Uterus (tissue), 4 donors: ENCODE measurements around the gene RIT2. TPM values are rescaled to one million over a fixed set of nuclear protein-coding genes. Genes with fewer than 3 reads are reported as not detected.

Experiments used
- DNase-seq, 2 donors: peaks; one replicate each; pipeline ENCODE4 v3.0.0-alpha.2; 2019 to 2020
- H3K27ac ChIP-seq, 2 donors: fragments of 200-600 bp; sonication (generic); 1 replicate in 1 of 2; 2 replicates in 1 of 2; pipeline ENCODE4 v1.5.1; 2016 to 2018
- H3K27me3 ChIP-seq, 2 donors: fragments of 200-600 bp; sonication (generic); one replicate each; pipeline ENCODE4 v1.5.1; 2018 to 2019; ENCODE audit warnings: control low read depth in 1 of 2
- H3K36me3 ChIP-seq, 2 donors: fragments of 200-600 bp; sonication (generic); one replicate each; pipeline ENCODE4 v1.5.1; 2019; ENCODE audit warnings: control low read depth in 1 of 2
- H3K4me1 ChIP-seq, 2 donors: fragments of 200-600 bp; sonication (generic); one replicate each; pipeline ENCODE4 v1.5.1; 2018 to 2019; ENCODE audit warnings: control low read depth in 1 of 2
- H3K4me3 ChIP-seq, 2 donors: fragments of 200-600 bp; sonication (generic); 1 replicate in 1 of 2; 2 replicates in 1 of 2; pipeline ENCODE4 v1.5.1; 2018 to 2019; ENCODE audit warnings: mild to moderate bottlenecking in 1 of 2
- H3K9me3 ChIP-seq, 2 donors: fragments of 200-600 bp; sonication (generic); one replicate each; pipeline ENCODE4 v1.5.1; 2019; ENCODE audit warnings: control low read depth in 1 of 2
- CTCF ChIP-seq, 4 experiments: fragments of 200-600 bp in 2 of 4; fragments of 450-650 bp in 2 of 4; sonication (generic) in 2 of 4; IDR thresholded peaks; one replicate each; pipeline ENCODE4 v1.5.1; 2016 to 2019; ENCODE audit warnings: antibody characterized with exemption in 4 of 4, mild to moderate bottlenecking in 2 of 4, moderate library complexity in 1 of 4
- POLR2A ChIP-seq, 2 donors: fragments of 450-650 bp; IDR thresholded peaks; one replicate each; pipeline ENCODE4 v1.6.1; 2016; ENCODE audit warnings: antibody characterized with exemption in 2 of 2, mild to moderate bottlenecking in 1 of 2, moderate library complexity in 1 of 2
- intact Hi-C: fragments of 100-400 bp; cut with DNase I; formaldehyde crosslinking; loops from one replicate; pipeline ENCODE4 v1.15.1; 2023; ENCODE audit warnings: low total_unique reads
- total RNA-seq, 4 donors: library from RNA; depleted of rRNA in 3 of 4; stranded (reverse); fragments of >200 nt in 3 of 4; gene quantifications; one replicate each; pipeline versions ENCODE4 v1.1.0 to v1.2.4, GENCODE V29; 2014 to 2023
- donor health status: DM: yes; HTN: yes; CAD: no.

The RIT2 gene
- total RNA-seq, 4 donors from 2014 or later: not detected

GRCh38 chr18:43092539-43092938 is 22.9 kb downstream of the RIT2 start:
- Histone ChIP-seq H3K27ac (no peak overlapping the region), H3K4me1 (no peaks in the 10 kb centered on the region), H3K36me3 (no peaks in the 10 kb centered on the region), H3K4me3 (no peak overlapping the region), H3K9me3 (no peaks in the 10 kb centered on the region), H3K27me3 (no peaks in the 10 kb centered on the region)
- no peak for DNase-seq
- TF ChIP-seq POLR2A (IDR thresholded peaks at IDR 0.05) (no peak), CTCF (IDR thresholded peaks at IDR 0.05) (no peak)
- intact Hi-C loops: no loop called here

GRCh38 chr18:43081396-43081795 is 34.1 kb downstream of the RIT2 start:
- H3K36me3 ChIP-seq: no peaks in the 10 kb centered on the region
- DNase-seq: no peak
- intact Hi-C loops: no loop called here
- no peaks in the 10 kb centered on the region for H3K9me3 ChIP-seq
- TF ChIP-seq POLR2A (IDR thresholded peaks at IDR 0.05) (no peak), CTCF (IDR thresholded peaks at IDR 0.05) (no peak)
- no peaks in the 10 kb centered on the region for H3K27me3 ChIP-seq
- H3K27ac ChIP-seq: no peak overlapping the region
- no peak overlapping the region for H3K4me3 ChIP-seq
- no peaks in the 10 kb centered on the region for H3K4me1 ChIP-seq

- intact Hi-C loops: no loop called here
- TF ChIP-seq POLR2A (IDR thresholded peaks at IDR 0.05) (no peak), CTCF (IDR thresholded peaks at IDR 0.05) (no peak)
- H3K4me1 ChIP-seq: no peaks in the 10 kb centered on the region
Observed at GRCh38 chr18:43080671-43081070, 34.8 kb downstream of the RIT2 start.

GRCh38 chr18:43079422-43079821 is 36.1 kb downstream of the RIT2 start:
- Histone ChIP-seq H3K27ac (no peak overlapping the region), H3K36me3 (no peaks in the 10 kb centered on the region), H3K27me3 (no peaks in the 10 kb centered on the region), H3K9me3 (no peaks in the 10 kb centered on the region), H3K4me3 (no peak overlapping the region), H3K4me1 (no peaks in the 10 kb centered on the region)
- no peak for DNase-seq
- TF ChIP-seq POLR2A (IDR thresholded peaks at IDR 0.05) (no peak), CTCF (IDR thresholded peaks at IDR 0.05) (no peak)
- intact Hi-C loops: no loop called here

More at GRCh38 chr18:43080671-43081070, 34.8 kb downstream of the RIT2 start:
- DNase-seq: no peak
- no peak overlapping the region for H3K27ac ChIP-seq
- H3K36me3 ChIP-seq: no peaks in the 10 kb centered on the region
- H3K27me3 ChIP-seq: no peaks in the 10 kb centered on the region
- no peak overlapping the region for H3K4me3 ChIP-seq
- H3K9me3 ChIP-seq: no peaks in the 10 kb centered on the region

- no peak overlapping the region for H3K27ac ChIP-seq
- no peaks in the 10 kb centered on the region for H3K4me1 ChIP-seq
- no peaks in the 10 kb centered on the region for H3K36me3 ChIP-seq
- H3K4me3 ChIP-seq: no peak overlapping the region
- H3K27me3 ChIP-seq: no peaks in the 10 kb centered on the region
- TF ChIP-seq POLR2A (IDR thresholded peaks at IDR 0.05): no peak
- TF ChIP-seq CTCF (IDR thresholded peaks at IDR 0.05): no peak
- H3K9me3 ChIP-seq: no peaks in the 10 kb centered on the region
- DNase-seq: no peak
- intact Hi-C loops: no loop called here
Observed at GRCh38 chr18:43078478-43079092, 36.9 kb downstream of the RIT2 start.
